PC-9 (cell line): ENCODE measurements around the gene ADAM30. TPM values are rescaled to one million over a fixed set of nuclear protein-coding genes. Genes with fewer than 3 reads are reported as not detected.

Experiments
- BruUV-seq: library from RNA; stranded (reverse); fragments of 400-500 nt; replicated peaks from 2 replicates; lab custom pipeline; 2021; lab: Mats Ljungman, UMichigan
- CTCF ChIA-PET: fragments of 300-600 bp; sonication (Branson Sonifier 250); formaldehyde crosslinking; loops from one replicate; lab custom pipeline; 2022; ENCODE audit warnings: antibody characterized with exemption; lab: Charles Lee
- POLR2A ChIA-PET: fragments of 300-600 bp; sonication (Branson Sonifier 250); formaldehyde crosslinking; loops from one replicate; lab custom pipeline; 2022; ENCODE audit warnings: antibody characterized with exemption; ENCODE audit not compliant: unreplicated experiment; lab: Charles Lee
- DNase-seq, 2 experiments: peaks; one replicate each; pipeline versions ENCODE4 v3.0.0 to v3.0.0-alpha.2; 2015 to 2022; ENCODE audit warnings: mixed read lengths in 1 of 2
- H2AFZ ChIP-seq: fragments of 200-600 bp; sonication (generic); 2 replicates; pipeline ENCODE4 v1.8.1; 2017; ENCODE audit warnings: antibody characterized with exemption
- H3F3A ChIP-seq: fragments of 200-600 bp; sonication (generic); 2 replicates; pipeline ENCODE4 v1.8.1; 2017; ENCODE audit warnings: antibody characterized with exemption, mild to moderate bottlenecking, low read depth; ENCODE audit not compliant: insufficient read depth
- H3K27ac ChIP-seq: fragments of 200-600 bp; sonication (generic); 2 replicates; pipeline ENCODE4 v1.6.1; 2016; ENCODE audit warnings: mixed run types
- H3K27me3 ChIP-seq: fragments of 200-600 bp; sonication (generic); 2 replicates; pipeline ENCODE4 v1.6.1; 2016; ENCODE audit warnings: low read depth, mixed run types; ENCODE audit not compliant: insufficient read depth
- H3K36me3 ChIP-seq: fragments of 200-600 bp; sonication (generic); 2 replicates; pipeline ENCODE4 v1.6.1; 2016; ENCODE audit warnings: low read depth, mixed run types
- H3K4me1 ChIP-seq: fragments of 200-600 bp; sonication (generic); replicated peaks from 2 replicates; pipeline ENCODE4 v1.6.1; 2016; ENCODE audit warnings: mixed run types; ENCODE audit not compliant: insufficient read depth
- H3K4me2 ChIP-seq: fragments of 200-600 bp; sonication (generic); 2 replicates; pipeline ENCODE4 v1.6.1; 2017; ENCODE audit warnings: mixed run types
- H3K4me3 ChIP-seq: fragments of 200-600 bp; sonication (generic); 2 replicates; pipeline ENCODE4 v1.6.1; 2016; ENCODE audit warnings: mixed run types
- H3K79me2 ChIP-seq: fragments of 200-600 bp; sonication (generic); 2 replicates; pipeline ENCODE4 v1.6.1; 2017; ENCODE audit warnings: low read depth, mixed run types
- H3K9me2 ChIP-seq: fragments of 200-600 bp; sonication (generic); 2 replicates; pipeline ENCODE4 v1.8.1; 2017; ENCODE audit warnings: mild to moderate bottlenecking; ENCODE audit not compliant: insufficient read depth
- H3K9me3 ChIP-seq: fragments of 200-600 bp; sonication (generic); 2 replicates; pipeline ENCODE4 v1.8.1; 2016; ENCODE audit warnings: low read depth; ENCODE audit not compliant: insufficient read depth
- H4K20me1 ChIP-seq: fragments of 200-600 bp; sonication (generic); 2 replicates; pipeline ENCODE4 v1.8.1; 2017; ENCODE audit not compliant: insufficient read depth
- CTCF ChIP-seq: fragments of 200-600 bp; sonication (generic); conservative IDR thresholded peaks from 2 replicates; pipeline ENCODE4 v1.6.1; 2017; ENCODE audit warnings: mixed run types, antibody characterized with exemption, mild to moderate bottlenecking, moderate library complexity
- EZH2 ChIP-seq: fragments of 200-600 bp; sonication (generic); IDR thresholded peaks from 2 replicates; pipeline ENCODE4 v1.8.0; 2017; ENCODE audit warnings: antibody characterized with exemption, low read depth
- intact Hi-C: fragments of 100-400 bp; cut with micrococcal nuclease; formaldehyde crosslinking; loops from one replicate; pipeline ENCODE4 v1.10.0; 2022; ENCODE audit not compliant: unreplicated experiment
- total RNA-seq: library from RNA; stranded (reverse); gene quantifications from 2 replicates; pipeline ENCODE4 v1.2.3, GENCODE V29; 2021

Gene ADAM30
- total RNA-seq, 1 experiment from 2014 or later: not detected

GRCh38 chr1:119926553-119926952 lies 30.2 kb upstream of the ADAM30 start:
- peaks cover 17% of the 10 kb centered on the region for H3K4me1 ChIP-seq
- no TSS peak for BruUV-seq
- H3K9me2 ChIP-seq: no peaks in the 10 kb centered on the region
- H3K27ac ChIP-seq: no peak overlapping the region
- no peaks in the 10 kb centered on the region for H3K9me3 ChIP-seq
- TF ChIP-seq CTCF: no peak
- TF ChIP-seq EZH2: no peak
- DNase-seq: no peak
- H3K27me3 ChIP-seq: no peaks in the 10 kb centered on the region
- H3K79me2 ChIP-seq: no peaks in the 10 kb centered on the region
- peaks cover 17% of the 10 kb centered on the region for H3F3A ChIP-seq
- ChIA-PET CTCF (no interaction called here), POLR2A (no interaction called here)
- H3K4me3 ChIP-seq: no peak overlapping the region
- intact Hi-C loops: no loop called here
- no peak overlapping the region for H3K4me2 ChIP-seq
- peaks cover 9% of the 10 kb centered on the region; the same call in 1 of the 2 replicates for H4K20me1 ChIP-seq
- peaks cover 54% of the 10 kb centered on the region for H3K36me3 ChIP-seq
- H2AFZ ChIP-seq: no peak overlapping the region

- Histone ChIP-seq H3K4me3 (no peak overlapping the region), H4K20me1 (peaks cover 9% of the 10 kb centered on the region; the same call in 1 of the 2 replicates), H2AFZ (no peak overlapping the region), H3K27me3 (no peaks in the 10 kb centered on the region), H3K79me2 (no peaks in the 10 kb centered on the region), H3K4me2 (no peak overlapping the region), H3K9me2 (no peaks in the 10 kb centered on the region), H3F3A (peaks cover 11% of the 10 kb centered on the region), H3K27ac (no peak overlapping the region), H3K9me3 (no peaks in the 10 kb centered on the region), H3K36me3 (peaks cover 67% of the 10 kb centered on the region), H3K4me1 (peaks cover 12% of the 10 kb centered on the region)
- no TSS peak for BruUV-seq
- no peak for DNase-seq
- CTCF ChIA-PET: no interaction called here
- TF ChIP-seq EZH2 (no peak), CTCF (no peak)
- POLR2A ChIA-PET: no interaction called here
- intact Hi-C loops: no loop called here
Observed at GRCh38 chr1:119924948-119925898, 28.9 kb upstream of the ADAM30 start.

- Histone ChIP-seq H2AFZ (no peak overlapping the region), H4K20me1 (no peaks in the 10 kb centered on the region), H3K36me3 (peaks cover 73% of the 10 kb centered on the region), H3K9me3 (no peaks in the 10 kb centered on the region), H3K79me2 (no peaks in the 10 kb centered on the region), H3K4me3 (no peak overlapping the region), H3F3A (no peaks in the 10 kb centered on the region), H3K4me1 (no peaks in the 10 kb centered on the region), H3K27ac (no peak overlapping the region), H3K4me2 (no peak overlapping the region), H3K27me3 (no peaks in the 10 kb centered on the region), H3K9me2 (no peaks in the 10 kb centered on the region)
- POLR2A ChIA-PET: no interaction called here
- intact Hi-C loops: no loop called here
- no TSS peak for BruUV-seq
- no peak for DNase-seq
- CTCF ChIA-PET: no interaction called here
- TF ChIP-seq CTCF: no peak
- no peak for TF ChIP-seq EZH2
Observed at GRCh38 chr1:119920104-119920968, 24.0 kb upstream of the ADAM30 start.
